ENCODE data around the gene RBFOX2.

GRCh38 chr22:35725521-35725920 is 303.1 kb downstream of the RBFOX2 start:
- TF ChIP-seq EZH2phosphoT487 (IDR thresholded peaks at IDR 0.05; ENCODE audit: borderline replicate concordance, low read depth, low read length), result no peak
- TF ChIP-seq CTCF (conservative IDR thresholded peaks at IDR 0.05; ENCODE audit: low read length), result no peak

All from OCI-LY7 (cell line).